ENCODE measurements around the gene MOK. TPM values are rescaled to one million over a fixed set of nuclear protein-coding genes. Genes with fewer than 3 reads are reported as not detected.

MOK gene
- total RNA-seq, 1 donor from 2014 or later, result 6.5 TPM

DNA sequence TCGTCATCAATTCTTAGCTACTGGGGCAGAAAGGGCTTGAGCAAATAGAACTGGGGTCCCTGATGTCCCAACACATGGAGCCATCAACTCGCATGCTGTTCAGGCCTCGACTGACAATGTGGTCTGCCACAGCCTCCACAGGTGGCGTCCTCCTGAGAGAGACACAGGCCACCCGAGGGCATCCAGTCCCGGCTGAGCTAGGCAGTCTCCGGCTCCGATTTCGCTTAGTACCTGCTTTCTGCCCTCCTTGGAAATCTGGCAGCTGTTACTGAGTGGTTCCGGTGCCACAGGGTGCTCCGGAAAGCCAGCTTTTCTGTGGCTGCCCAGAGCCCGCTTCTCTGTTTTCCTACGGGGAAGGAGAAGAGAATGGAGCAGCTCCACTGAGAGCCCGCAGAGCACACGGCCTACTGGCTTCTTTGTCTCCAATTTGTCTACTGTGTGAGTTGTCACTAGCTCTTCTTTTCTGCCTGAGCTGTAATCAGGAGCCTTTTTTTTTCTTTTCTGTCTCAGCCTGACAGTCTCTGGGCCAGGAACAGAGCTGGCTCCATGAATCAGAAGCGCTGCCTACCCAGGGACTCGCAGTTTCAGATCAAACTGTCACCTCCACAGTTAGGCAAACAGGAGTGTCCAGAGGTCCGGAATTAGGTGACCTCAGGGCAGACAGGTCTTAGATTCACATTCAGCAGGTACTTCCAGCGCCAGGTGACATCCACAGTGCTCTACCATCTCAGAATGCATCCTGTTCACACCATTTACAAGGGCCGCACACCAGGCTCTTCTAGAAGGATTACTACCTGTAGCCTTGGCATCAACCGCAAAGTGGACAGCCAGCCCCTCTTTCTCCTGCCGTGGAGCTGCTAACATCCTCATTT lies 73.3 kb downstream of the MOK start:
- TF ChIP-seq, protein P1, sequence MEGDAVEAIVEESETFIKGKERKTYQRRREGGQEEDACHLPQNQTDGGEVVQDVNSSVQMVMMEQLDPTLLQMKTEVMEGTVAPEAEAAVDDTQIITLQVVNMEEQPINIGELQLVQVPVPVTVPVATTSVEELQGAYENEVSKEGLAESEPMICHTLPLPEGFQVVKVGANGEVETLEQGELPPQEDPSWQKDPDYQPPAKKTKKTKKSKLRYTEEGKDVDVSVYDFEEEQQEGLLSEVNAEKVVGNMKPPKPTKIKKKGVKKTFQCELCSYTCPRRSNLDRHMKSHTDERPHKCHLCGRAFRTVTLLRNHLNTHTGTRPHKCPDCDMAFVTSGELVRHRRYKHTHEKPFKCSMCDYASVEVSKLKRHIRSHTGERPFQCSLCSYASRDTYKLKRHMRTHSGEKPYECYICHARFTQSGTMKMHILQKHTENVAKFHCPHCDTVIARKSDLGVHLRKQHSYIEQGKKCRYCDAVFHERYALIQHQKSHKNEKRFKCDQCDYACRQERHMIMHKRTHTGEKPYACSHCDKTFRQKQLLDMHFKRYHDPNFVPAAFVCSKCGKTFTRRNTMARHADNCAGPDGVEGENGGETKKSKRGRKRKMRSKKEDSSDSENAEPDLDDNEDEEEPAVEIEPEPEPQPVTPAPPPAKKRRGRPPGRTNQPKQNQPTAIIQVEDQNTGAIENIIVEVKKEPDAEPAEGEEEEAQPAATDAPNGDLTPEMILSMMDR (IDR thresholded peaks at IDR 0.05; ENCODE audit: partially characterized antibody, unreplicated experiment), result no peak
- H3K4me3 Mint-ChIP-seq (ENCODE audit: unreplicated experiment), result no peak overlapping the region
- peaks cover 3% of the 10 kb centered on the region for H3K27me3 Mint-ChIP-seq (ENCODE audit: unreplicated experiment)
- no peak overlapping the region for H3K27ac Mint-ChIP-seq (ENCODE audit: unreplicated experiment)
- H3K9me3 Mint-ChIP-seq (ENCODE audit: unreplicated experiment), result peaks cover 4% of the 10 kb centered on the region
- DNase-seq, result no peak
- no peaks in the 10 kb centered on the region for H3K36me3 Mint-ChIP-seq (ENCODE audit: unreplicated experiment)
- H3K4me1 Mint-ChIP-seq (ENCODE audit: low read depth, unreplicated experiment), result peaks cover 13% of the 10 kb centered on the region

GRCh38 chr14:102230481-102231210 lies 74.3 kb downstream of the MOK start:
- H3K9me3 Mint-ChIP-seq (ENCODE audit: unreplicated experiment), result peaks cover 10% of the 10 kb centered on the region
- TF ChIP-seq, protein P1 (IDR thresholded peaks at IDR 0.05; ENCODE audit: partially characterized antibody, unreplicated experiment), result no peak
- peak overlapping the region; percentile 18 for H3K27ac Mint-ChIP-seq (ENCODE audit: unreplicated experiment)
- H3K4me1 Mint-ChIP-seq (ENCODE audit: low read depth, unreplicated experiment), result peaks cover 19% of the 10 kb centered on the region
- peak overlapping the region; percentile 64 for H3K4me3 Mint-ChIP-seq (ENCODE audit: unreplicated experiment)
- H3K36me3 Mint-ChIP-seq (ENCODE audit: unreplicated experiment), result no peaks in the 10 kb centered on the region
- no peak for DNase-seq
- H3K27me3 Mint-ChIP-seq (ENCODE audit: unreplicated experiment), result peaks cover 8% of the 10 kb centered on the region

DNA sequence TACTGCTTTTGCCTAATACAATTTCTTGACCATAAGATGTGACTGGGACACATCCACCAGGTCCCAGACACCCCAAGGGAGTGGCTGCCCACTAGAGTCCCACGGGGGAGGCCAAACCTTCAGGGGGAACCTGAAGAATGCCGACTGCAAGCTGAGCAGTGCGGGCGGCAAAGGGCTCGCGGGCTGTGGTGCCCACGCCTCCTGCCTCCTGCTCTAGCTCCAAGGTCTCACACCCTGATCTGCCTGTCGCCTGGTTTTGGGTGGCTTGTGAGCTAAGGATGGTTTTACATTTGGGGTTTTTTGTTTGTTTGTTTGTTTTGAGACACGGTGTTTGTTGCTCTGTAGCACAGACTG lies 75.2 kb downstream of the MOK start:
- H3K27me3 Mint-ChIP-seq (ENCODE audit: unreplicated experiment), result peaks cover 13% of the 10 kb centered on the region
- H3K36me3 Mint-ChIP-seq (ENCODE audit: unreplicated experiment), result peaks cover under 1% of the 10 kb centered on the region
- no peak for DNase-seq
- TF ChIP-seq, protein P1 (IDR thresholded peaks at IDR 0.05; ENCODE audit: partially characterized antibody, unreplicated experiment), result no peak
- peaks cover 25% of the 10 kb centered on the region for H3K4me1 Mint-ChIP-seq (ENCODE audit: low read depth, unreplicated experiment)
- H3K9me3 Mint-ChIP-seq (ENCODE audit: unreplicated experiment), result peaks cover 15% of the 10 kb centered on the region
- no peak overlapping the region for H3K4me3 Mint-ChIP-seq (ENCODE audit: unreplicated experiment)
- H3K27ac Mint-ChIP-seq (ENCODE audit: unreplicated experiment), result no peak overlapping the region

DNA sequence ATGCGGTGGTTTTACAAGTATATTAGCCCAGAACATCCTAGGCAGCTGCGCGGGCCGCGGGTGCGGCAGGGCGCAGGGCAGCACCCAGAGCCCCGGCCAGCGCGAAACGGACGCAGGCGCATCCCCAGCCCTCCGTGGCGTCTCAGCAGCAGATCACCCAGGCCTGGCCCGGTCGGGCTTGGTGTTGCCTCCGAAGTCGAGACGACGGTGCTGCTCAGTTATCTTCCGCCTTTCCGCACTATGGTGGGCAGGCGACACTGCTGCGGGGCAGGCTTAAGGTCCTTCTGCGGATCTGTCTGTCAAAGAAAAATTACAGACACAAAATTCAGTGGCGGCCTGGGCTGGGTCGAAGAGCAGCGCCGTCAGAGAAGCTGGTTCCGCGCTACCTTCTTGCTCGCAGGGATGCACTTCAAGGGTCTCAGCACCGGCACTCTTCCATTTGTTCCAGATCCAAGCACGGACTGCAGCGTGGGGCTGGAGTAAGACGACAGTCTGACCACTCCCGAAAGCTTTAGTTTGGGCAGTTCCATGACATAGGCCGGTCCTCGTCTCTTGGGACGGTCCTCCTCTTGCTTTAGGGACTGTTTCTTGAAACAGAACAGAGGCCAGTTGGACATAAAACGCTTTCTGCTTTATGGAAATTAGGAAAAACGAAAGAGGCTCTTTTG lies 75.8 kb downstream of the MOK start:
- Mint-ChIP-seq H3K36me3 (ENCODE audit: unreplicated experiment) (peaks cover 5% of the 10 kb centered on the region), H3K9me3 (ENCODE audit: unreplicated experiment) (peaks cover 16% of the 10 kb centered on the region), H3K4me1 (ENCODE audit: low read depth, unreplicated experiment) (peaks cover 28% of the 10 kb centered on the region), H3K27ac (ENCODE audit: unreplicated experiment) (no peak overlapping the region), H3K27me3 (ENCODE audit: unreplicated experiment) (peaks cover 15% of the 10 kb centered on the region), H3K4me3 (ENCODE audit: unreplicated experiment) (no peak overlapping the region)
- no peak for DNase-seq
- TF ChIP-seq, protein P1 (IDR thresholded peaks at IDR 0.05; ENCODE audit: partially characterized antibody, unreplicated experiment), result no peak

Measured in glutamatergic neuron (in vitro differentiated cells).